Mammary epithelial cell (primary cell): ENCODE measurements around the gene ADI1.

Source experiments
- CTCF ChIP-seq, 2 donors: IDR thresholded peaks in 1 of 2; conservative IDR thresholded peaks in 1 of 2; 2 replicates each; pipeline ENCODE4 v1.5.1; 2011 to 2012; ENCODE audit warnings: inconsistent platforms in 2 of 2, low read length in 2 of 2, mild to moderate bottlenecking in 2 of 2, control low read depth in 1 of 2, low read depth in 1 of 2; ENCODE audit not compliant: insufficient read depth in 1 of 2; ENCODE audit errors: extremely low read depth in 1 of 2
- EZH2 ChIP-seq: IDR thresholded peaks from 2 replicates; pipeline ENCODE4 v1.6.1; 2012; ENCODE audit warnings: low read length, inconsistent platforms, borderline replicate concordance

DNA sequence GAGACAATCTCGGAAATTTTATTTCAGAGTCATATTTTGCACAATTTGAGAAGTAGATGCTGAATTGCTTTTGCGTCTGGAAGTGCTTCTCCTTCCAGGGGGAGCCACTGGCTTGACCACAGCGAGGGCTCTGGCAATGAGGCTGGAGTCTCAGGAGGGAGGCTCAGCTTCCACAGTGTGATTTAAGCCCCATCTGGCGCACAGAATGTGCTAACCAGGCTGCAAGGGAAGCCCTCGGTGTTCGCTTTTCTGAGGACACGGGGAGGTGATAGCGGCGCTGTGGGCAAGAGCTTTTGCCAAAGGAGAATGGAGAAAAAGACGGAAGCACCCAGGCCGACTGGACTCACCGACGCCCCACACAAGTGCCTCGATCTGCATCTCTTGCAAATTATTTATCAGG, 52.4 kb downstream of the ADI1 start:
- TF ChIP-seq CTCF (conservative IDR thresholded peaks at IDR 0.05 in 1 of 2, IDR thresholded peaks at IDR 0.05 in 1 of 2; ENCODE audit: extremely low read depth in 1 of 2, insufficient read depth in 1 of 2, low read depth in 1 of 2, low read length in 2 of 2), result no peak
- TF ChIP-seq EZH2, result no peak
